Activated B cell treated with CpG ODN at 0.5 μM for 24 hours (primary cell): Measurements from ENCODE around the gene NEIL3. TPM values are rescaled to one million over a fixed set of nuclear protein-coding genes. Genes with fewer than 3 reads are reported as not detected.

Experiments used
- ATAC-seq: fragments of 200-7000 bp; cut with Tn5 transposase; one replicate; pipeline ENCODE4 v1.10.0; 2021; ENCODE audit warnings: low read depth, mild to moderate bottlenecking, moderate library complexity
- CTCF ChIA-PET: fragments of 350-600 bp; sonication (Branson Sonifier 250); formaldehyde crosslinking; loops from one replicate; lab custom pipeline; 2021; ENCODE audit warnings: antibody characterized with exemption; lab: Charles Lee
- POLR2A ChIA-PET: fragments of 350-600 bp; sonication (Branson Sonifier 250); formaldehyde crosslinking; loops from one replicate; lab custom pipeline; 2021; ENCODE audit warnings: antibody characterized with exemption; lab: Charles Lee
- DNase-seq: peaks from one replicate; pipeline ENCODE4 v3.0.0; 2022
- H3K27ac Mint-ChIP-seq: one replicate; pipeline ENCODE4 v1.8.0; 2020; ENCODE audit warnings: mixed read lengths
- H3K27me3 Mint-ChIP-seq: one replicate; pipeline ENCODE4 v1.8.0; 2021; ENCODE audit warnings: mixed read lengths
- H3K36me3 Mint-ChIP-seq: one replicate; pipeline ENCODE4 v1.8.0; 2021; ENCODE audit warnings: low read depth, mixed read lengths
- H3K4me1 Mint-ChIP-seq: one replicate; pipeline ENCODE4 v1.8.0; 2021; ENCODE audit warnings: mixed read lengths
- H3K4me3 Mint-ChIP-seq: one replicate; pipeline ENCODE4 v1.8.0; 2020; ENCODE audit warnings: mild to moderate bottlenecking, mixed read lengths
- H3K9me3 Mint-ChIP-seq: one replicate; pipeline ENCODE4 v1.8.0; 2020; ENCODE audit warnings: mixed read lengths
- CTCF ChIP-seq: fragments of 200-600 bp; IDR thresholded peaks from one replicate; pipeline ENCODE4 v1.8.0; 2022; ENCODE audit warnings: antibody characterized with exemption, mild to moderate bottlenecking
- intact Hi-C: fragments of 100-400 bp; cut with micrococcal nuclease; formaldehyde crosslinking; loops from one replicate; pipeline ENCODE4 v1.15.1; 2024
- total RNA-seq: library from RNA; stranded (reverse); gene quantifications from 2 replicates; pipeline ENCODE4 v1.2.3, GENCODE V29; 2022

Gene NEIL3
- total RNA-seq, 1 donor from 2014 or later: 0.35 TPM

DNA sequence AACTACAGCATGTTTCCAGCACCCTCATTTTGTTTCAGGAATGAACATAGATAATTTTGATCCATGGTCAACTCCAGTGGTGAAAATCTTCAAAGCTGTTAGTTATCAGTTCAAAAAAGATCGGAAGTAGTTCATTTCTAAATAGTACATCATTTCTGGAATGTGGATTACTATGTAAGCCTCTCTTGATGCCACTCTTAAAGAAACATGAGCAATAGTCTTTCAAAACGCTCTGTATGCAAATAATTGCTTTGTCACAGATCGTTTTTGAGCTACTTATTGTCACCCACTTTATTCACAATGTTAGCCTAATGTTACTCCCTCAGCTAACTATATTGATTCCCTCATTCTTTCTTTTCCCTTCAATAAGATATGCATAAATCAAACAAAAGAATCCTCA is 65.7 kb downstream of the NEIL3 start:
- intact Hi-C loops: no loop called here
- POLR2A ChIA-PET: no interaction called here
- Mint-ChIP-seq H3K9me3 (no peaks in the 10 kb centered on the region), H3K36me3 (no peaks in the 10 kb centered on the region), H3K4me3 (no peak overlapping the region), H3K27me3 (peaks cover 2% of the 10 kb centered on the region), H3K27ac (no peak overlapping the region), H3K4me1 (no peaks in the 10 kb centered on the region)
- TF ChIP-seq CTCF: no peak
- no peak for ATAC-seq
- DNase-seq: no peak
- CTCF ChIA-PET: no interaction called here

GRCh38 chr4:177376024-177376423 is 66.3 kb downstream of the NEIL3 start:
- H3K4me1 Mint-ChIP-seq: no peaks in the 10 kb centered on the region
- H3K9me3 Mint-ChIP-seq: no peaks in the 10 kb centered on the region
- no peak overlapping the region for H3K4me3 Mint-ChIP-seq
- intact Hi-C loops: no loop called here
- no peak for ATAC-seq
- DNase-seq: no peak
- no peak overlapping the region for H3K27ac Mint-ChIP-seq
- H3K36me3 Mint-ChIP-seq: no peaks in the 10 kb centered on the region
- CTCF ChIA-PET: no interaction called here
- TF ChIP-seq CTCF: no peak
- H3K27me3 Mint-ChIP-seq: peaks cover 2% of the 10 kb centered on the region
- POLR2A ChIA-PET: no interaction called here

DNA sequence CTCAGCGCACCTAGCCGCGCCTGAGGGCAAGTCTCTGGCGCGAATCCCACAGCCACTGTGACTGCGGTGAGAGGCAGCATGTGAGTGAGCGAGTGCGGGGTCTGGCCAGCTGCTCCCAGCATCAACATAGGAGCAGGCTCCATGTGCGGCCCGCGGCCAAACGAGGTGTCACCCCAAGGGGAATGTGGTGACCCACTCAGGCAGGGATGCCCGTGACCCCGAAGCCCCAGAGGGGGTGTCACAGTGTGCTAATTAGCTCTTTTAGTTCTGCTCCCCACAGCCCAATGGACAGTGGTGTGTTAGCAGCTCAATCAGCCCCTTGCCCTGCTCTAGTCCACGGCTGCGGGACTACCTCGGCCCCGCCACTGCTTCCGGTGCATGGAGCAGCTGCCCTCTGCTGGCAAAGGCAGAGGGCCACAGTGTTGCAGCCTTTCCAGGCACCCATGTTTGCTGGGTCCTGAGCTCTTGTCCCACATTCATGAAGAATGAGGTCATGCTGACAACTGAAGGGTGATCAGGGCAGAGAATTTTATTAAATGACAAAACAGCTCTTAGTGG is 71.1 kb downstream of the NEIL3 start:
- no peaks in the 10 kb centered on the region for H3K36me3 Mint-ChIP-seq
- H3K9me3 Mint-ChIP-seq: no peaks in the 10 kb centered on the region
- ATAC-seq: no peak
- H3K27me3 Mint-ChIP-seq: peaks cover 13% of the 10 kb centered on the region
- H3K4me1 Mint-ChIP-seq: no peaks in the 10 kb centered on the region
- POLR2A ChIA-PET: no interaction called here
- DNase-seq: no peak
- H3K27ac Mint-ChIP-seq: no peak overlapping the region
- CTCF ChIA-PET: no interaction called here
- no peak for TF ChIP-seq CTCF
- H3K4me3 Mint-ChIP-seq: no peak overlapping the region
- intact Hi-C loops: no loop called here

DNA sequence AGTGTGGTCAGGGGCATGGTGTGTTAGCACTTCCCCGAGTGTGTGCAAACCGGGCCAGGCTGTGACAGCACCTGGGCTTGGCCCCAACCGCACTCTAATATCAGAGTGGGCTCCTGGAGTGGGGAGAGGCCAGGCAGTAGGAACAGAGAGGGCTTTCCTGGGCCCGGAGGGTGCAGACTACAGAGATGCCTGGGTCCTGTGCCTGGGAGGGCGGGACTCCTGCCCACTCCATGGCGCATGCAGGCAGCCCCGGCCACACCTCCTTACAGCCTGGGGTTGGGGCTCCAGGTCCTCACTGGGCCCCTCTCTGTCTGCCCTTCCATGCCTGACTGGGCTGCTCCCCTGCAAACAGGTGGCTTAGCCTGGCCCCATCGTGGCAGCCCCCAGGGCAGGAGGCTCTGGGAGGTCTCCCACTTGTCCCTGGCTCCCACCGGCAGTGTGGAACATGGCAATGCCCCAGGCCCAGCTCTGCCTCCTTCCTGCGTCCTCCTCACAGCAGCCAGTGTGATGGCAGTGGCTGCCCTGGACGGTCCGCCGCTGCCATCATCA is 72.2 kb downstream of the NEIL3 start:
- Mint-ChIP-seq H3K27ac (no peak overlapping the region), H3K9me3 (no peaks in the 10 kb centered on the region), H3K36me3 (no peaks in the 10 kb centered on the region), H3K4me1 (no peaks in the 10 kb centered on the region), H3K4me3 (no peak overlapping the region), H3K27me3 (peaks cover 11% of the 10 kb centered on the region)
- DNase-seq (no peak), ATAC-seq (no peak)
- intact Hi-C loops: no loop called here
- CTCF ChIA-PET: no interaction called here
- POLR2A ChIA-PET: interaction anchor here (0.6 kb wide), 1 partner anchor 159 kb away, joined by 4 read pairs; no protein-coding TSS in a partner anchor
- no peak for TF ChIP-seq CTCF

DNA sequence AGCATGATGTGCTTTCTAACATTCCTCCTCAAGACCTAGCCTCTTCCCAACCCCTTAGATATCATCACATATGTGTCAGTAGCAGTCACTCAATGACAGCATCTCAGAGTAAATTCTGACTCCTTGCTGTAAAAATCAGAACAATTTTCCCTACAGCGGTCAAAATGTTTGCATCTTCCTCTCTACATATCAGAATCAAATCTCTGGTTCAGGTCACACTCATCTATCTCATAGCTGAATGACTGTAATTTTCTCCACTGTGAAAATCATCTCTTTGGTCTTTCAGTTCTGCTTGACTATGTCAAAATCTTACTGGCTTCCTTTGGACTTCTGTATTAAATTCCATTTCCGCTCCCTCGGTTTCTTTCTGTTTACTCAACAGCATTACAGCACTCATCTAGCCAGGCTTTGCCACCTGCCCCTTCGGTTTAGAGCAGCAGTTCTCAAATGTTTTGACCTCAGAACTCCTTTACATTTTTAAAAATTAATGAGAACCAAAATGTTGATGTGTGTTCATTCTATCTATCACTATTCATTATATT is 75.3 kb downstream of the NEIL3 start:
- intact Hi-C loops: no loop called here
- H3K4me1 Mint-ChIP-seq: no peaks in the 10 kb centered on the region
- ATAC-seq (no peak), DNase-seq (no peak)
- no peaks in the 10 kb centered on the region for H3K9me3 Mint-ChIP-seq
- H3K27ac Mint-ChIP-seq: no peak overlapping the region
- H3K36me3 Mint-ChIP-seq: no peaks in the 10 kb centered on the region
- POLR2A ChIA-PET: no interaction called here
- H3K4me3 Mint-ChIP-seq: no peak overlapping the region
- CTCF ChIA-PET: no interaction called here
- TF ChIP-seq CTCF: no peak
- peaks cover 12% of the 10 kb centered on the region for H3K27me3 Mint-ChIP-seq
